Spleen (tissue), 7 donors: ENCODE data around the gene AIRE.

Source experiments
- CTCF ChIP-seq, 11 experiments: fragments of 200-600 bp in 7 of 11; fragments of 450-650 bp in 4 of 11; sonication (generic) in 4 of 11; IDR thresholded peaks in 8 of 11; conservative IDR thresholded peaks in 3 of 11; 1 replicate in 7 of 11; 2 replicates in 4 of 11; pipeline versions ENCODE4 v1.4.0 to v1.8.0; 2016 to 2021; ENCODE audit warnings: antibody characterized with exemption in 11 of 11, inconsistent platforms in 4 of 11, mild to moderate bottlenecking in 1 of 11
- POLR2A ChIP-seq, 3 donors: fragments of 450-650 bp; IDR thresholded peaks; one replicate each; pipeline ENCODE4 v1.5.1; 2017; ENCODE audit warnings: antibody characterized with exemption in 3 of 3, mild to moderate bottlenecking in 1 of 3
- POLR2AphosphoS5 ChIP-seq, 3 donors: sonication (generic); formaldehyde crosslinking; IDR thresholded peaks; one replicate each; pipeline ENCODE4 v1.5.1; 2017; ENCODE audit warnings: antibody characterized with exemption in 3 of 3
- donor health status: DM: no; HTN: no; CAD: no; lungs with moderate emphysema.
- donor health status: DM: no; HTN: no; CAD: no.
- donor health status: DM: no; HTN: no; CAD: no.

GRCh38 chr21:44324854-44325107 is 39.1 kb downstream of the AIRE start:
- no peak for TF ChIP-seq CTCF (IDR thresholded peaks at IDR 0.05 in 8 of 11, conservative IDR thresholded peaks at IDR 0.05 in 3 of 11)
- peak in 1 of 3 donors; percentile 42 for TF ChIP-seq POLR2AphosphoS5 (IDR thresholded peaks at IDR 0.05)
- TF ChIP-seq POLR2A (IDR thresholded peaks at IDR 0.05), result no peak
